GM19240 (cell line): Measurements from ENCODE around the gene KLHL30.

Experiments used
- DNase-seq: peaks from one replicate; pipeline ENCODE4 v3.0.0; 2011; ENCODE audit warnings: low spot score; ENCODE audit not compliant: insufficient read length

Gene KLHL30

DNA sequence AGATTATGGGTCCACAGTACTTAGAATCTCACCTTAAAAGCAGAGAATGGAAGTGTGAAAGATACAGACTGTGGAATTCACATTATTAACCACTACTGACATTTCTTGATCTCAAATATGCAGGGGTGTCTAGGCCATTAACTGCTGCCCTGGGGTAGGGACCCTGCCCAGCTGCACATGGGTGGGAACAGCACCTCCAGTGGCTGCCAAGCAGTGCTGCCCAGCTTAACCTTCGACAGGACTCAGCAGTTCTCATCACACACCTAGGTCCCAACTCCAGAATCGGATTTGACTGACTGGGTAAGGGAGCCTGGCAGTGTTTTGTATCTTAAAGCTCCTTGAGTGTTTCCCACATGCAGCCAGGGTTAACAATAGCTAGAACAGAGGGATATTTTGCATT, 35.2 kb downstream of the KLHL30 start:
- no peak for DNase-seq

DNA sequence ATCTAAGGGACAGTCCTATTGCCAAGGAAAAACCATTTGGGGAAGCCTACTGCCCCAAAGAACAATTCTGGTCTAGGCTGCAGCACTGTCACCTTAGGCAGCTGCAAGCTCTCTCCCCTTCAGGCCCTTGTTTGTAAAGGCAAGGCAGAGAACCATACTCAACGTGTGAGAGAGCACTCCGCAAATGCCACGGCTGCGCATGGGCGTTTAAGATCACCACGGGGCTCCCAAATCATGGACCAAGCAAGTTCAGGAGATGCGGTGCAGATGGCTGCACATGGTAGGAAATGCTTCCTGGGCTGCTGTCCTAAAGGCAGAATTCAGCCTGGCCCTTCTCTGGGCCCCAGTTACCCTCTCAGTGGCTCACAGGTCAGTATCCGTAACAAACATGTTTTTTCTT, 35.8 kb downstream of the KLHL30 start:
- no peak for DNase-seq

DNA sequence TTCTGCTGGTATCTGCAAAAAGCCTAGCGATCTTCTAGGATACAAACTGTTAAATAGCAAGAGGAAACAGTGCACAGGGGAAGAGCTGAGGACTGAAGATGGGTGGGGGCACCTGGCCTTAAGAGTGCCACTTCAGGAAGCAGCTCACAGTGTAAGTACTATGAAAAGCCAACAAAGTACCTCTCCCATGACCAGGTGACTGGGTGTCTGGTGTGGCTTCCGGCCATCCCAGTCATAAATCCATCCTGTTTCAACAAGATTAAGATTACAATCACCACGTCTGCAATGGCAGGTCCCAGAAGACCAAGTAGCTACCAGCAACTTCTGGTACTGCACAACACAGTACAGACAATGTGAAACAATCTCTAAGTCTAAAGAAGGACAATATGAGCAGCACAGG, 36.2 kb downstream of the KLHL30 start:
- no peak for DNase-seq

DNA sequence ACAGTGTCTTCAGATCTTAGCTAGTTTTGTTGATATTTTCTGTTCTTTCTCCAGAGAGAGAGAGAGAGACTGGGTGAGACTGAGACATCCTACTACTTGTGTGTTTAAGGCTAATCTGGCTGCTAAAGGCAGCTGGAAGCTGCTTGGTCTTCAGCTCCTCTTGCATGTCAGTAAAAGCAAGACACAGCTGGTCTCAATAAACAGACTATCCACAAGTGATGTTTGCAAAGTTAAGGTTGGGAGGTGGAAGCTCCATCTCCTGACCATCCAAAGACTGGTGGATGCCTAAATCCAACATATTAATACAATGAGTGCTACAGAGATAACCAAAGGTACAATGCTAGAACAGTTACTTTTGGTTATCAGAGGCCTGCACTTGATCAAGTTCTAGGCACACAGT, 38.1 kb downstream of the KLHL30 start:
- no peak for DNase-seq

DNA sequence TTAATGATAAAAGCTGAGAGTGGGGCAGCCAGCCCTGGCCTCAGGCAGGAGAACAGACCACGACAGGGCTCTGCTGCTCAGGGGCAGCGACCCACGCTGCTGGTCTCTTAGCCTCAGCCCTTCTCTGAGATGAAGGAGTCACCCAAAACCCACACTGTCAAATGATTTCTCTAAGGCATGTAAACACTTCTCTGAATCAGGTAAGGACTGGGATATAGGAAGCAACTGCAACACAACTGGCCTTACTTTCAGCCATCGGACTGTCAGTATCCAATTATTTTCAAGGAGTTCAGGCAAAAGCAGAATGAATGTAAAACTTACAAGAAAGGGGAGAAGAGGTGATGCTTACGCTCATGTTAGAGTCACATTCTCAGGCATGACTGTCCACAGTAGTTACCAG, 42.1 kb downstream of the KLHL30 start:
- no peak for DNase-seq

DNA sequence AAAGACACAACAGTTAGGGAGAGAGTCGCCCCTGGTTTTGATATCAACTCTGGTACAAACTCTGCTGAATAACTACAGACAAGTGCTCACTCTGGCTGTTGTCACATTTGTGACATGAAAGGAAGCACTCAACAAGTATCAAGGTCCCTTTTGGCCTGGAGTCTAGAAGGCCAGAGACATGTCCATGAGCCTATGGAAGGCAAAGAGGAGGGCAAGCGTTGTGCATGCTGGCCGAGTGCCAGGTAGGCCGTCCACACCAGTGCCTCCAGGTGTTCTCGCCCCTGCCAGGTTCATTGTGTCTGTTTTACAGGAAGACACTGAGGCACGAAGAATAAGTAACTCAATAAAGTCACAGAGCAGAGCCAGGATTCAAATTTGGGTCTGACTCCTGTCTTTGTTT, 43.9 kb downstream of the KLHL30 start:
- DNase-seq: no peak

DNA sequence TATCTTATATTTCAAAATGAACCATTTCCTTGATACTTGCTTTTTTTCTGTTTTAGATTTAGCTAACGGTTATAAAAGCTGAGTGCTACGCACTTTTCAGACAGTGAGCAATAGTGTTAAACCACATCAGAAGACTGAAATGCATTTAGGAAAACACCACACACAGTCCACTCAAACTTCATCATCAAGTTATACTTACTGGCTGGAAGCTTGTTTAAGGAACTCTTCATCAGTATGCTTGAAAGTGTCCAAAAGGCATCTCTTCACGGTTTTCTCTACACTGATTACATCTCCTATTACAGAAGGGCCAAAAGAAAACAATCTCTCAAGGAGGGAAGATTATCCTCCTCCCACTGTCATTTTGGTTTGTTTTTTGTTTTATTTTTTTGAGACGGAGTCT, 45.4 kb downstream of the KLHL30 start:
- no peak for DNase-seq

DNA sequence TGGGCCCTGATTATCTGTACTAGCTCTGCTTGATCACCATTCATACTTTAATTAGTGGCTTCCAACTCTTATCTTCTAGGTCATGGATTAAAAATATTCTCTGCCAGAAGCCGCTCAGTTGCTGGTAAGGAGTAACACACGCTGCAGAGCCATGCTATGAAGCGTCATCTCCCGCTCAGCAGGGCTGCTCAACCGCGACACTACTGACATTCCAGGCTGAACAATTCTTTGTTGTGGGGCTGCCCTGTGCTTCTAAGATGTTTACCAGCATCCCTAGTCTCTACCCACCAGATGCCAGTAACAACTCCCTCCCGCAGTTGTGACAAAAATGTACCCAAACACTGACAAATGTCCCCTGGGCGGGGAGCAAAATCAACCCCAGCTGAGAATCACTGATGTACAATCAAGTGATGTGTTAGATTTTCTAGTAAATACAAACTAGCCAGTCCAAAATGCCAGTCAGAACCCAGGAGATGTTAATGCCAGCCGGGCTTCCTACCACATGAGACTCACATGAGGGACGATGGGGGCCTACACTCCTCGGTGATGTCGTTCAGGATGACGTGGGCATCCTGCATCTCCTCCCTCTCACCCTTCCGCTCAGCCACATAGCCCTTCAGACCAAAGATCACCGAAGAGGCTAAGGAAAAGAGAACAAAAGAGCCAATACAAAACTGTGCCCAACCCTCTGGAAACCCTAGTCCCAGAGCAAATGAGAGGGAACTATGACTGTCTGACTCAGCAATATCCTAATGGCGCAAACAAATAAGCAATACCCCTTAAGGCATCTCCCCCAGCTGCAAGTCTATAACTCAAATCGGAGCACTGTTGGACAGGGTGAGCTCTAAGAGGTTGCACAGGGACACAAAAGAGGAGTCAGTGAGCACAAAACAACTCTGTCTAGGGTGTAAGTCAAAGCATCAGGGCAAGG, 49.4 kb downstream of the KLHL30 start:
- no peak for DNase-seq

DNA sequence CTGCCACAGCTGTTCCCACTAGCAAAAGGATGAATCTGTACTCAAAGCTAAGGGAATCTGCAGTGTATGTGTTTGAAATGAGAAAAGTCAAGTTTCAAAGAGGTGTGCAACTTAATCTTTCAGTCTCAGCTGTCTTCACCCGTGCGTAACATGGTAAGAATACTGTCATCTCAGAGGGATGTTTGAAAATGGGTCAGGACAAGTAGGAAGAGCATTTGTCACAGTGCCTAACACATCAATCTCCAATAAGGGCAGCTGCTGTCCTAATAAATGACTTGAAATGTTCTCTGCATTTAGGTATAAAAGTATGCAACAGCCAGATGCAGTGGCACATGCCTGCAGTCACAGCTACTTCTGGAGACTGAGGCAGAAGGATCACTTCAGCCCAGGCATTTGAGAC, 52.0 kb downstream of the KLHL30 start:
- DNase-seq: no peak
